Measurements from ENCODE around the gene SIL1.
"Not testable (repeated sequence)": the region's sequence is repeated elsewhere in the genome, so short reads cannot be mapped to it uniquely, and the experiment has no call there.

Gene SIL1

GRCh38 chr5:139131465-139131864, 66.7 kb downstream of the SIL1 start:
- peaks cover 15% of the 10 kb centered on the region for H3K4me1 ChIP-seq (ENCODE audit: insufficient read depth, low read length)
- no peaks in the 10 kb centered on the region for H3K9me3 ChIP-seq (ENCODE audit: control insufficient read depth, insufficient read depth, low read length)
- H3K36me3 ChIP-seq (ENCODE audit: insufficient read depth, low read length), result no peaks in the 10 kb centered on the region
- no peak overlapping the region for H3K9ac ChIP-seq (ENCODE audit: low read depth, low read length)

- no peak overlapping the region for H3K9ac ChIP-seq (ENCODE audit: low read depth, low read length)
- no peaks in the 10 kb centered on the region for H3K9me3 ChIP-seq (ENCODE audit: control insufficient read depth, insufficient read depth, low read length)
- H3K4me1 ChIP-seq (ENCODE audit: insufficient read depth, low read length), result peaks cover 19% of the 10 kb centered on the region
- no peaks in the 10 kb centered on the region for H3K36me3 ChIP-seq (ENCODE audit: insufficient read depth, low read length)
Observed at GRCh38 chr5:139131062-139131461, 67.1 kb downstream of the SIL1 start.

GRCh38 chr5:139130214-139130613, 68.0 kb downstream of the SIL1 start:
- Histone ChIP-seq H3K9me3 (ENCODE audit: control insufficient read depth, insufficient read depth, low read length) (no peaks in the 10 kb centered on the region), H3K36me3 (ENCODE audit: insufficient read depth, low read length) (no peaks in the 10 kb centered on the region), H3K4me1 (ENCODE audit: insufficient read depth, low read length) (peaks cover 19% of the 10 kb centered on the region), H3K9ac (ENCODE audit: low read depth, low read length) (no peak overlapping the region)

GRCh38 chr5:139126711-139127111, 71.5 kb downstream of the SIL1 start:
- H3K9ac ChIP-seq (ENCODE audit: low read depth, low read length), result no peak overlapping the region
- H3K4me1 ChIP-seq (ENCODE audit: insufficient read depth, low read length), result peaks cover 15% of the 10 kb centered on the region
- H3K36me3 ChIP-seq (ENCODE audit: insufficient read depth, low read length), result no peaks in the 10 kb centered on the region
- H3K9me3 ChIP-seq (ENCODE audit: control insufficient read depth, insufficient read depth, low read length), result no peaks in the 10 kb centered on the region

GRCh38 chr5:139125991-139126390, 72.2 kb downstream of the SIL1 start:
- H3K4me1 ChIP-seq (ENCODE audit: insufficient read depth, low read length), result peaks cover 9% of the 10 kb centered on the region
- no peaks in the 10 kb centered on the region for H3K36me3 ChIP-seq (ENCODE audit: insufficient read depth, low read length)
- H3K9ac ChIP-seq (ENCODE audit: low read depth, low read length), result no peak overlapping the region
- no peaks in the 10 kb centered on the region for H3K9me3 ChIP-seq (ENCODE audit: control insufficient read depth, insufficient read depth, low read length)

- Histone ChIP-seq H3K9ac (ENCODE audit: low read depth, low read length) (no peak overlapping the region), H3K36me3 (ENCODE audit: insufficient read depth, low read length) (no peaks in the 10 kb centered on the region), H3K9me3 (ENCODE audit: control insufficient read depth, insufficient read depth, low read length) (no peaks in the 10 kb centered on the region), H3K4me1 (ENCODE audit: insufficient read depth, low read length) (peaks cover 9% of the 10 kb centered on the region)
Observed at GRCh38 chr5:139124774-139125520, 73.2 kb downstream of the SIL1 start.

- Histone ChIP-seq H3K4me1 (ENCODE audit: insufficient read depth, low read length) (peaks cover under 1% of the 10 kb centered on the region; the same call in 1 of the 2 replicates), H3K9ac (ENCODE audit: low read depth, low read length) (no peak overlapping the region), H3K36me3 (ENCODE audit: insufficient read depth, low read length) (0 out of 2 replicates have a peak, but pooled peaks cover 2% of the 10 kb centered on the region), H3K9me3 (ENCODE audit: control insufficient read depth, insufficient read depth, low read length) (no peaks in the 10 kb centered on the region)
Observed at GRCh38 chr5:139121120-139121519, 77.0 kb downstream of the SIL1 start.

GRCh38 chr5:139120521-139120920, 77.6 kb downstream of the SIL1 start:
- no peaks in the 10 kb centered on the region for H3K4me1 ChIP-seq (ENCODE audit: insufficient read depth, low read length)
- H3K36me3 ChIP-seq (ENCODE audit: insufficient read depth, low read length), result 0 out of 2 replicates have a peak, but pooled peaks cover 2% of the 10 kb centered on the region
- no peak overlapping the region for H3K9ac ChIP-seq (ENCODE audit: low read depth, low read length)
- no peaks in the 10 kb centered on the region for H3K9me3 ChIP-seq (ENCODE audit: control insufficient read depth, insufficient read depth, low read length)

GRCh38 chr5:139118804-139119203, 79.4 kb downstream of the SIL1 start:
- H3K36me3 ChIP-seq (ENCODE audit: insufficient read depth, low read length), result 0 out of 2 replicates have a peak, but pooled peaks cover 2% of the 10 kb centered on the region
- H3K9ac ChIP-seq (ENCODE audit: low read depth, low read length), result no peak overlapping the region
- H3K9me3 ChIP-seq (ENCODE audit: control insufficient read depth, insufficient read depth, low read length), result no peaks in the 10 kb centered on the region

GRCh38 chr5:139117342-139117884, 80.8 kb downstream of the SIL1 start:
- H3K9me3 ChIP-seq (ENCODE audit: control insufficient read depth, insufficient read depth, low read length), result no peaks in the 10 kb centered on the region
- no peak overlapping the region for H3K9ac ChIP-seq (ENCODE audit: low read depth, low read length)
- H3K36me3 ChIP-seq (ENCODE audit: insufficient read depth, low read length), result 0 out of 2 replicates have a peak, but pooled peaks cover 2% of the 10 kb centered on the region
- no peaks in the 10 kb centered on the region for H3K4me1 ChIP-seq (ENCODE audit: insufficient read depth, low read length)

More at GRCh38 chr5:139118804-139119203, 79.4 kb downstream of the SIL1 start:
- no peaks in the 10 kb centered on the region for H3K4me1 ChIP-seq (ENCODE audit: insufficient read depth, low read length)

GRCh38 chr5:139116100-139116655, 82.0 kb downstream of the SIL1 start:
- Histone ChIP-seq H3K9me3 (ENCODE audit: control insufficient read depth, insufficient read depth, low read length) (no peaks in the 10 kb centered on the region), H3K9ac (ENCODE audit: low read depth, low read length) (no peak overlapping the region), H3K36me3 (ENCODE audit: insufficient read depth, low read length) (0 out of 2 replicates have a peak, but pooled peaks cover 2% of the 10 kb centered on the region), H3K4me1 (ENCODE audit: insufficient read depth, low read length) (no peaks in the 10 kb centered on the region)

- H3K9me3 ChIP-seq (ENCODE audit: control insufficient read depth, insufficient read depth, low read length), result no peaks in the 10 kb centered on the region
- H3K4me1 ChIP-seq (ENCODE audit: insufficient read depth, low read length), result peaks cover 2% of the 10 kb centered on the region; the same call in 1 of the 2 replicates
- H3K36me3 ChIP-seq (ENCODE audit: insufficient read depth, low read length), result no peaks in the 10 kb centered on the region
- no peak overlapping the region for H3K9ac ChIP-seq (ENCODE audit: low read depth, low read length)
Observed at GRCh38 chr5:139113892-139114291, 84.3 kb downstream of the SIL1 start.

GRCh38 chr5:139112362-139112761, 85.8 kb downstream of the SIL1 start:
- not testable (repeated sequence) for H3K4me1 ChIP-seq (ENCODE audit: insufficient read depth, low read length); H3K36me3 ChIP-seq (ENCODE audit: insufficient read depth, low read length); H3K9ac ChIP-seq (ENCODE audit: low read depth, low read length); H3K9me3 ChIP-seq (ENCODE audit: control insufficient read depth, insufficient read depth, low read length)

GRCh38 chr5:139110526-139111168, 87.5 kb downstream of the SIL1 start:
- Histone ChIP-seq H3K36me3 (ENCODE audit: insufficient read depth, low read length) (no peaks in the 10 kb centered on the region), H3K9ac (ENCODE audit: low read depth, low read length) (no peak overlapping the region), H3K9me3 (ENCODE audit: control insufficient read depth, insufficient read depth, low read length) (no peaks in the 10 kb centered on the region), H3K4me1 (ENCODE audit: insufficient read depth, low read length) (peaks cover 9% of the 10 kb centered on the region; the same call in 1 of the 2 replicates)

All from ES-I3 (cell line).